GM19099 (cell line): ENCODE results near the gene BLTP1.

Source experiments
- POLR2A ChIP-seq: IDR thresholded peaks from 3 replicates; pipeline ENCODE4 v1.6.1; 2011; ENCODE audit warnings: low read depth; ENCODE audit not compliant: insufficient read length; ENCODE audit errors: extremely low read depth

The BLTP1 gene

DNA sequence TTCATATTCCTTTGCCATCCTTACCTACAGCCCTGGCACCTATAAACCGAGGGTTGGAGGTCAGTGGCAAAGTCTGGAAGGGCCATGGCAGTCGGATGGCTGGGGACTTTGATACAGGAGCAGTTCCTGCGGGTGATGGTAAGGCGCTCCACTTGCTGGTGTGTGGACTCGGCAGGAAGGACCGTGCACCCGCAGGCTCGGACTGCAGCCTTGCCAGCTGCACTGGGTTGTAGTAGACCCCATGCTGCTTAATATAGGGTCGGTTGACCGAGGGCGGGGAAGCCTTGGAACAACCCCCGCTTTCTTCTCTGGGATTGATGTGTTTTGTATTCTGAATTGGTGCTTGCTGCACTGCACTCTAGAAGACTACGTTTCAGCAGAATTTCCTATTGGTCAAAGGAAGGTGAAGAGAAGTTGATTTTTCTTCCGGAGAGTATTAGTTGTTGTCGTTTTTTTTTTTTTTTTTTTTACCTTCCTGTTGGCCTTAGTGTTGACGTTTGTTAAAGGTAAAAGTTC lies 638 bp downstream of the BLTP1 start:
- TF ChIP-seq POLR2A, result no peak

DNA sequence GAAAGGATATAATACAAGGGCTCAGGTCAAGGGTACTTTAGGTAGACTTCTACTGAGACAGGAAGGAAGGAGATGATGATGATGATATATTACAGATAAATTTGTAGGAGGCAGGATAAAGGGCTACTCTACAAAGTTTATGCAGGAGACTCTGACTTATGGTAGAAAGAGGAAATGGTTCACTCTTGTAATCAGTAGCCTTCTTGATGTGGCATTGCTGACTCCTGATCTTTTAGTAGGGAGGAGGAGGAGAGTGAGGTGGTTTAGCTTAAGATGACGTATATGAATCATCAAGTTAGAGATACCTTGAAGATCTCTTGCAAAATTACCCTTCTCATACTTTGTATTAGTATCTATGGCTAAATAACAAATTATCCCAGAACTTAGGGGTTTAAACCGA lies 4.7 kb downstream of the BLTP1 start:
- TF ChIP-seq POLR2A, result no peak

DNA sequence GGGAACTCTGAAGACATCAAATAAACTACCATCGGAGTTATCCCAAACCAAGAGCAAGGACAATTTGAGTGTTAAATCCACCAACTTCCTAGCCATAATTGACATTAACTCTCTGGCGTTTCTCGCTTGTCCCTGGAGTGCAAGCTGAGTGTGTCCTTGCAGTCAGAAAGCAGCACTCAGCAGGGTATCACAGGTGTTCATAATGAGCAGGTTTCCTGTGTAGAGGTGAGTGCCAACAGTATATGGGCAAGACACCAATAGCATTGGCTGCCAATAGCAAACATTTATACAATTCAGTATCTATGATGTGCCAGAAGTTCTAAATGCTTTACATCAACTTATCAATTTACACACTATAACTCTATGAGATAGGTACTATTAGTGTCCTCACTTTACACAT lies 11.2 kb downstream of the BLTP1 start:
- TF ChIP-seq POLR2A, result no peak

DNA sequence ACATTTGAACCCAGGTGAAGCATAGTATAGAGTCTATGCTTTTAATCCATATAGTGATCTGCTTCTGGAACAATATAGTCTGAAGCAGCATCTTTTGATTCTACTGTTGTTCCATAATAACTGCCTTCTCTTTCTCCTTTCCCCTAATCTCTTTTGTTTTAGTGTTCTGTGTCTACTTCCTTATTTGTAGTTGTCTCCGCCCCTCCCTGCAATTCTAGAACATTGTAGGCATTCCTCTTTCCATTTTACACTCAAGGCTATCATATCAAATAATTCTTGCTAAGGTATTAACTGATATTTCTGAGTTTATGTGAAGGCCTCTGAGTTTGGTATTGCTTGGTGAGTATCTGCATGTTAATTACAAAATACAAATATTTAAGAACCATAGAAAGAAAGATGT lies 11.6 kb downstream of the BLTP1 start:
- TF ChIP-seq POLR2A, result no peak

DNA sequence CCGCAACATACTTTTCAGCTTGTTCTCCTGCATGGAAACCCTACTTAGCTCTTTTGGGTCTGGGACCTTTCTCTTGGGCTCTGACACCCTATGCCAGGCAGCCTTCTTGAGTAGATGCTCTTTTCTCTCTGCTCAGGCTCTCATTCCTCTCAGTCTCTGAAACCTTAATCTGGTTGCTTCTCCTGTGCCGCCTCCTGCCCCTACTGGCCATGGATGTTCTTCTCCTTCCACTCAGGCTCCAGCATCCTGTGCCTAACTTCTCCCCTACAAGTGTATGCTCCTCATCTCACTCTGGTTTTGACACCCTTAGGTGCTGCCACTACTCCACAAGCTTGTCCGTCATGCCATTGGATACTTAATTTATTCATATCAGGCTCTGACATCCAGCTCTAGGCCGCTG lies 15.2 kb downstream of the BLTP1 start:
- no peak for TF ChIP-seq POLR2A

DNA sequence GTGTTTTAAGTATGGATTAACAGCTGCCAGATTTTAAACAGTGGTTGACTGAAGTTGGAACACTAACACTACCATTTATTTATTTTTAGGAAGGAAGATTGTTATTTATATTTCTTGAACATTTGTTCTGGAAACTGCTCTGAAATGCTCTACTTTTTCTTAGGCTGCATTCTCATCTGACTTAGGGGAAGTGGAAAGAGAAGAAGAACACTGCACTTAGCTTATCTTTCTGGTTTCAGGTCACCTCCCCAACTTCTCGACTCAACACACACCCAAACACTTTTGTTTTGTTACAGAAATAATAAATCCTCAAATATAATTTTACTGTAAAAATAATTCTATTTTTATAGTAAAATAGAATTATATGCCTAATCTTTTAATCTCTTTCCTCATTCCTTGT lies 18.6 kb downstream of the BLTP1 start:
- TF ChIP-seq POLR2A, result no peak

DNA sequence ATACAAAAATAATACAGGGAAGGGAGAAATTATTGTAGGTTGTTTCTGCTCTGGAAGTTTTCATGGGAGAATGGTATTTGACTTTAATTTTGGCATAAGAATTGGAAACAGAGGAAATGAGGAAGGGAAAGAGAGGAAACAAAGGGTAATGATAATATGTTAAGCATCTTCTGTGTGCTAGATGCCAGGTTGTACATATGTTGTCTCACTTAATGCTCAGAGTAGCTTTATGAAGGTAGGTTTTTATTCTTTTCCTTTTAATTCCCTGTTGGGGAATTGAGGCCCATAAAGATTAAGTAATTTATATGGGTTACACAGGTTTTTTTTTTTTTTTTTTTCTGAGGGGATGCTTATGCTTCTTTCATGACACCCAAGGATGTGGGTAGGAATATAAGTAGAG lies 19.2 kb downstream of the BLTP1 start:
- no peak for TF ChIP-seq POLR2A

DNA sequence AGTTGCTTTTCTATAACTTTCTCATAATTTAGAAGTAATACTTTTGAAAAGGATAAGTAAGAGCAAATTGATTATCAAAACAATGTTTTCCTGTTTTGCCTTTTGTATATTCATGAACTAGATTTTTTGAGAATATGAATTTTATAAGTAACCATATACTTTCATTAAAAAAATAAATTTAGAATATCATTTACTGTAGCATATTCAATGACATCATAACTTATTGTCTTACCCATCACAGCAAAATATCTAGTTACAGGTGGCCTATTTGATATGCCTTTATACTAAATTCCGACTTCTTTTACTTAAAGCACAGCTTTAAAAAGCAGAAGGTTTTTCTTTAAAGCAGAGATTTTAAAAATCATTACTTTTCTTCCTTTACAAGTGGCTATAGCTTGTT lies 20.1 kb downstream of the BLTP1 start:
- no peak for TF ChIP-seq POLR2A

DNA sequence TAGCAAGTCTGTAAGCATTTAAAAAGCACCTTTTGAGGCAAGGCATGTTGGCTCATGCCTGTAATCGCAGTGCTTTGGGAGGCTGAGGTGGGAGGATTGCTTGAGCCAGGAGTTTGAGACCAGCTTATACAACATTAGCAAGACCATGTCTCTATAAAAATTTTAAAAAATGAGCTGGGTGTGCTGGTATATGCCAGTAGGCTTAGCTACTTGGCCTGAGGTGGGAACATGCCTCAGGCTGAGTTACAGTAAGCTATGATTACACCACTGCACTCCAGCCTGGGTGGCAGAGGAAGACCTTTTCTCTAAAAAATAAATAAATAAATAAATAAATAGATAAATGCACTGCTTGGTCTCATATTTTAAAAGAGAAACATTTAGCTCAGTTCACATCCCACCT lies 26.8 kb downstream of the BLTP1 start:
- TF ChIP-seq POLR2A, result no peak

DNA sequence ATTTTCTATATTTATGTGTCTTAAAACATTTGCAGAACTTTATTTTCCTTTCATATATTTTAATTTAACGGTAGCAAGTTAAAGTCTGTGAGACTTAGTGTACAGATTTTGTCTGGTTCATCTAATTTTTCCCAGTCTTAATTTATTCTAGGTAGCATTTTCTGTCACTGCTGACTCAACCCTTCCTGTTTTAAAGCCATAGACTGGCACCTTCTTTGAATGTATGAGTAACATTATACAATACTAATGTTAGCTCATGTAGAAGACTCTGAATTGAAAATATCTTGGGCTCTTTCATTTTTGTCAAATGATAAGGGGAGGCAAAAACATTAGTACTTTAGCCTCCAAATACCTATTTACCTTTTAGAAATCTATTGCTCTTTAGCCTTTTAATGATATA lies 43.6 kb downstream of the BLTP1 start:
- TF ChIP-seq POLR2A, result no peak
